Heart left ventricle (tissue), 16 donors: ENCODE measurements around the gene RNF123. TPM values are rescaled to one million over a fixed set of nuclear protein-coding genes. Genes with fewer than 3 reads are reported as not detected.

ENCODE experiments used
- ATAC-seq, 4 donors: fragments of 200-7000 bp; cut with Tn5 transposase; one replicate each; pipeline ENCODE4 v1.9.1; 2020 to 2022; ENCODE audit warnings: moderate library complexity in 4 of 4, mild to moderate bottlenecking in 3 of 4, moderate number of reproducible peaks in 1 of 4
- DNase-seq, 5 donors: peaks; one replicate each; pipeline ENCODE4 v3.0.0-alpha.2; 2020
- H3K27ac ChIP-seq, 12 donors: fragments of 200-600 bp; sonication (generic) in 4 of 12; one replicate each; pipeline versions ENCODE4 v1.5.0 to v1.8.0; 2016 to 2022; ENCODE audit warnings: mild to moderate bottlenecking in 2 of 12
- H3K27me3 ChIP-seq, 9 donors: fragments of 200-600 bp; sonication (generic) in 2 of 9; one replicate each; pipeline versions ENCODE4 v1.5.1 to v1.8.0; 2016 to 2022; ENCODE audit warnings: mild to moderate bottlenecking in 3 of 9
- H3K36me3 ChIP-seq, 9 donors: fragments of 200-600 bp; sonication (generic) in 2 of 9; one replicate each; pipeline versions ENCODE4 v1.5.0 to v1.8.0; 2018 to 2022; ENCODE audit warnings: mild to moderate bottlenecking in 2 of 9
- H3K4me1 ChIP-seq, 12 donors: fragments of 200-600 bp; sonication (generic) in 4 of 12; one replicate each; pipeline versions ENCODE4 v1.5.0 to v1.8.0; 2016 to 2022; ENCODE audit warnings: mild to moderate bottlenecking in 3 of 12
- H3K4me3 ChIP-seq, 12 donors: fragments of 200-600 bp; sonication (generic) in 4 of 12; one replicate each; pipeline versions ENCODE4 v1.5.0 to v1.8.0; 2017 to 2022; ENCODE audit warnings: mild to moderate bottlenecking in 9 of 12, moderate library complexity in 4 of 12
- H3K9me3 ChIP-seq, 12 donors: fragments of 200-600 bp; sonication (generic) in 4 of 12; one replicate each; pipeline versions ENCODE4 v1.5.0 to v1.8.0; 2016 to 2022; ENCODE audit warnings: mild to moderate bottlenecking in 1 of 12
- POLR2A ChIP-seq, 2 donors: fragments of 450-650 bp; IDR thresholded peaks; one replicate each; pipeline ENCODE4 v1.6.1; 2017; ENCODE audit warnings: antibody characterized with exemption in 2 of 2, mild to moderate bottlenecking in 2 of 2, moderate library complexity in 2 of 2
- WGBS, 4 donors: extraction: QIAGEN DNeasy Blood & Tissue Kit in 2 of 4; methylation state at CpG; one replicate each; pipeline versions ENCODE4 v1.1.5 to v1.1.7; 2013 to 2018; 5-methylcytosine and 5-hydroxymethylcytosine counted together
- intact Hi-C, 10 donors: fragments of 100-400 bp; cut with DNase I; formaldehyde crosslinking; loops; one replicate each; pipeline versions ENCODE4 v1.11.1 to v1.14.2; 2022
- polyA plus RNA-seq, 2 donors: library from polyadenylated mRNA; stranded (reverse); fragments of 200-250 nt; gene quantifications; one replicate each; pipeline ENCODE4 v1.2.3, GENCODE V29; 2013
- total RNA-seq, 9 donors: library from RNA; depleted of rRNA in 2 of 9; stranded (reverse); fragments of >200 nt in 2 of 9; fragmentation: NEBNext Ultra II Directional in 3 of 9; extraction: Animal tissue kit (Norgen Biotek cat#: 25700) in 3 of 9; gene quantifications; one replicate each; pipeline versions ENCODE4 v1.1.0 to v1.2.4, GENCODE V29; 2016 to 2023
- TF ChIP-seq, protein P1 (sequence below), 12 donors: fragments of 200-600 bp; sonication (generic) in 4 of 12; IDR thresholded peaks; one replicate each; pipeline versions ENCODE4 v1.5.0 to v1.8.0; 2018 to 2022; ENCODE audit warnings: antibody characterized with exemption in 12 of 12, mild to moderate bottlenecking in 5 of 12
- donor health status: ischemic (EF 13 %, LVEDD 7.1; RV severe dilation, severe dysfunction).
- donor health status: healthy with polysubstance abuse.
- donor health status: DM: no; HTN: yes; CAD: no.
- donor health status: DM: no; HTN: no; CAD: no.
- donor health status: ischemic (EF 25% LVEDD 6.9; RV normal size, moderate dysfunction).
- donor health status: ischemic (EF 25% LVEDD 5.7; RV mildly dilated, moderate dysfunction).
- donor health status: healthy.
- donor health status: DM: yes; HTN: yes; CAD: no.
- donor health status: ischemic (EF 35%, LVEDD 5.7; RV mildly dilated, moderate dysfunction).
- donor health status: nonischemic (EF 11% LVEDD 7.7; RV severe dilation, severe dysfunction).
- donor health status: DM: yes; HTN: yes; CAD: no.
- donor health status: PGD.
- donor health status: ischemic (EF 29% LVEDD 5.4; RV normal size, mild dysfunction).
- donor health status: nonischemic (EF 23%, LVEDD 6.1; RV moderate dilation, normal function).

Gene RNF123
- total and polyA plus RNA-seq, 11 donors, result 27.7 to 61.4 (median 46.0) TPM

- 88 to 90% (median 89%) methylated on average over 33 to 36 of the region's 36 CpGs for WGBS, 4 donors
- Histone ChIP-seq H3K4me1 (peaks cover 0 to 23% (median 10%) of the 10 kb centered on the region in 12 donors), H3K27ac (no peak overlapping the region), H3K9me3 (no peaks in the 10 kb centered on the region), H3K27me3 (no peaks in the 10 kb centered on the region), H3K36me3 (peaks cover 0 to 12% (median 0%) of the 10 kb centered on the region in 9 donors), H3K4me3 (no peak overlapping the region)
- peak in 1 of 5 donors; percentile 40 for DNase-seq
- intact Hi-C loops, result no loop called here
- ATAC-seq, result no peak
- TF ChIP-seq, protein P1, sequence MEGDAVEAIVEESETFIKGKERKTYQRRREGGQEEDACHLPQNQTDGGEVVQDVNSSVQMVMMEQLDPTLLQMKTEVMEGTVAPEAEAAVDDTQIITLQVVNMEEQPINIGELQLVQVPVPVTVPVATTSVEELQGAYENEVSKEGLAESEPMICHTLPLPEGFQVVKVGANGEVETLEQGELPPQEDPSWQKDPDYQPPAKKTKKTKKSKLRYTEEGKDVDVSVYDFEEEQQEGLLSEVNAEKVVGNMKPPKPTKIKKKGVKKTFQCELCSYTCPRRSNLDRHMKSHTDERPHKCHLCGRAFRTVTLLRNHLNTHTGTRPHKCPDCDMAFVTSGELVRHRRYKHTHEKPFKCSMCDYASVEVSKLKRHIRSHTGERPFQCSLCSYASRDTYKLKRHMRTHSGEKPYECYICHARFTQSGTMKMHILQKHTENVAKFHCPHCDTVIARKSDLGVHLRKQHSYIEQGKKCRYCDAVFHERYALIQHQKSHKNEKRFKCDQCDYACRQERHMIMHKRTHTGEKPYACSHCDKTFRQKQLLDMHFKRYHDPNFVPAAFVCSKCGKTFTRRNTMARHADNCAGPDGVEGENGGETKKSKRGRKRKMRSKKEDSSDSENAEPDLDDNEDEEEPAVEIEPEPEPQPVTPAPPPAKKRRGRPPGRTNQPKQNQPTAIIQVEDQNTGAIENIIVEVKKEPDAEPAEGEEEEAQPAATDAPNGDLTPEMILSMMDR (IDR thresholded peaks at IDR 0.05), result no peak
- no peak for TF ChIP-seq POLR2A (IDR thresholded peaks at IDR 0.05)
Measured at GRCh38 chr3:49652218-49652902, 37.0 kb upstream of the RNF123 start.

DNA sequence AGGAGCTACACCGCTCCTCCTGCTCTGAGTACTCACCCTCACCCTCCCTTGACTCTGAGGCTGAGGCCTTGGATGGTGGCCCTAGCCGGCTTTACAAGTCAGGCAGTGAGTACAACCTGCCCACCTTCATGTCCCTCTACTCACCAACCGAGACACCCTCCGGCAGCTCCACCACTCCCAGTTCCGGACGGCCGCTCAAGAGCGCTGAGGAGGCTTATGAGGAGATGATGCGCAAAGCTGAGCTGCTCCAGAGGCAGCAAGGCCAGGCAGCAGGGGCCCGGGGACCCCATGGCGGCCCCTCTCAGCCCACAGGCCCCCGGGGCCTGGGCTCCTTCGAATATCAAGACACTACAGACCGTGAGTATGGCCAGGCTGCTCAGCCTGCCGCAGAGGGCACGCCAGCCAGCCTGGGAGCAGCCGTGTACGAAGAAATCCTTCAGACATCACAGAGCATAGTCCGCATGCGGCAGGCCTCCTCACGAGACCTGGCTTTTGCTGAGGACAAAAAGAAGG lies 36.4 kb upstream of the RNF123 start:
- Histone ChIP-seq H3K27me3 (no peaks in the 10 kb centered on the region), H3K36me3 (peaks cover 0 to 12% (median 0%) of the 10 kb centered on the region in 9 donors), H3K9me3 (no peaks in the 10 kb centered on the region), H3K27ac (no peak overlapping the region), H3K4me3 (no peak overlapping the region), H3K4me1 (peaks cover 0 to 17% (median 7%) of the 10 kb centered on the region in 12 donors)
- DNase-seq (peak in 1 of 5 donors; percentile 42), ATAC-seq (no peak)
- 88 to 92% (median 90%) methylated on average over 13 to 21 of the region's 21 CpGs for WGBS, 4 donors
- TF ChIP-seq, protein P1 (IDR thresholded peaks at IDR 0.05), result no peak
- no peak for TF ChIP-seq POLR2A (IDR thresholded peaks at IDR 0.05)
- intact Hi-C loops, result no loop called here

GRCh38 chr3:49653621-49654020 lies 35.7 kb upstream of the RNF123 start:
- Histone ChIP-seq H3K27ac (no peak overlapping the region), H3K4me1 (peaks cover 0 to 10% (median under 1%) of the 10 kb centered on the region in 12 donors), H3K27me3 (no peaks in the 10 kb centered on the region), H3K36me3 (peaks cover 0 to 12% (median 0%) of the 10 kb centered on the region in 9 donors), H3K9me3 (no peaks in the 10 kb centered on the region), H3K4me3 (no peak overlapping the region)
- DNase-seq (peak in 1 of 5 donors; percentile 44), ATAC-seq (no peak)
- intact Hi-C loops, result no loop called here
- TF ChIP-seq, protein P1 (IDR thresholded peaks at IDR 0.05), result no peak
- TF ChIP-seq POLR2A (IDR thresholded peaks at IDR 0.05), result no peak
- 75 to 90% (median 80%) methylated on average over 3 to 8 of the region's 8 CpGs for WGBS, 4 donors

GRCh38 chr3:49654176-49654825 lies 35.1 kb upstream of the RNF123 start:
- H3K36me3 ChIP-seq, result peaks cover 0 to 12% (median 0%) of the 10 kb centered on the region in 9 donors
- intact Hi-C loops, result no loop called here
- no peaks in the 10 kb centered on the region for H3K27me3 ChIP-seq
- no peak overlapping the region for H3K27ac ChIP-seq
- peaks cover 0 to 5% (median 0%) of the 10 kb centered on the region in 12 donors for H3K4me1 ChIP-seq
- no peak for TF ChIP-seq POLR2A (IDR thresholded peaks at IDR 0.05)
- TF ChIP-seq, protein P1 (IDR thresholded peaks at IDR 0.05), result no peak
- WGBS, 4 donors, result 85 to 95% (median 93%) methylated on average over 15 to 17 of the region's 17 CpGs
- no peak overlapping the region for H3K4me3 ChIP-seq
- H3K9me3 ChIP-seq, result no peaks in the 10 kb centered on the region
- DNase-seq (no peak), ATAC-seq (no peak)
